Measurements from ENCODE around the gene CHP1.

Gene CHP1

DNA sequence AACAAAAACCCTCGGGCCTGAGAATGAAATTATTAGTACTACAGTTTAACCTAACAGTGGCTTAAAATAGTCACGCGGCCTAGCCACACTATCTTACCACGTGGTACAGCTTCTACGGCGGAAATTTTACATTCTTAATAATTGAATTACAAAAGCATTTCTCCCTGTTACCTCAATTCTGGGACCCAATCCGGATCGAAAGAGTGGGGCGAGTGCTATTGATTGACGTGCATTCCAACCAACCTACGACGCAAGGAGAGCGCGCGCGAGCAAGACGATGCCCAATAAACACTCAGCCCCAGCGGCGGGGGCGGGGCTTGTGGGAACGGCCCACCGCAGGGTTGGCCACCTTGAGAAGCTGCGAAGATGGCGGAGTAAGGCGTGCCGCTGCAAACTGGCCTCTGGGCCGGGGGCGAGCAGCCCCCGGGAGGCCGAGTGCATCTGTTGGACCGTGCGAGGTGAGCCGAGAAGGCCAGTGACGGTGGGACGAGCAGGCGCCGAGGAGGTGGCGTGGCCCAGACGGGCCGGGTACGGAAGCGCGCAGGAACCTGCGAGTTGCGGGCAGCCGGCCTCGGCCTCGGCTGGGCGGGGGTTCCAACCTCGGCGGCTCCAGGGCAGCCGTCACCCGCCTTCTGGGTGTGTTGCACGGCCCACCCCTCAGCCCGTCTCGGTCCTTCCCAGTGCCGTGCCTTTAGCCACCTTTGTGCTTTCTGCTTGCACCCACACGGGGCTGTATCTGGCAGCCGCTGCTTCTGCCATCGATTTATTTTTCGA lies 52.8 kb downstream of the CHP1 start:
- Histone ChIP-seq H3K9me3 (no peaks in the 10 kb centered on the region), H3K27ac (peak overlapping the region; percentile 82 to 91), H3K36me3 (peaks cover 36 to 54% (median 36%) of the 10 kb centered on the region in 3 donors), H3K27me3 (no peaks in the 10 kb centered on the region), H3K4me3 (peak overlapping the region; percentile 79 to 88), H3K4me1 (peaks cover 3 to 32% (median 14%) of the 10 kb centered on the region in 4 donors)
- peak; percentile 97 to 99 for DNase-seq
- TF ChIP-seq, protein P1, sequence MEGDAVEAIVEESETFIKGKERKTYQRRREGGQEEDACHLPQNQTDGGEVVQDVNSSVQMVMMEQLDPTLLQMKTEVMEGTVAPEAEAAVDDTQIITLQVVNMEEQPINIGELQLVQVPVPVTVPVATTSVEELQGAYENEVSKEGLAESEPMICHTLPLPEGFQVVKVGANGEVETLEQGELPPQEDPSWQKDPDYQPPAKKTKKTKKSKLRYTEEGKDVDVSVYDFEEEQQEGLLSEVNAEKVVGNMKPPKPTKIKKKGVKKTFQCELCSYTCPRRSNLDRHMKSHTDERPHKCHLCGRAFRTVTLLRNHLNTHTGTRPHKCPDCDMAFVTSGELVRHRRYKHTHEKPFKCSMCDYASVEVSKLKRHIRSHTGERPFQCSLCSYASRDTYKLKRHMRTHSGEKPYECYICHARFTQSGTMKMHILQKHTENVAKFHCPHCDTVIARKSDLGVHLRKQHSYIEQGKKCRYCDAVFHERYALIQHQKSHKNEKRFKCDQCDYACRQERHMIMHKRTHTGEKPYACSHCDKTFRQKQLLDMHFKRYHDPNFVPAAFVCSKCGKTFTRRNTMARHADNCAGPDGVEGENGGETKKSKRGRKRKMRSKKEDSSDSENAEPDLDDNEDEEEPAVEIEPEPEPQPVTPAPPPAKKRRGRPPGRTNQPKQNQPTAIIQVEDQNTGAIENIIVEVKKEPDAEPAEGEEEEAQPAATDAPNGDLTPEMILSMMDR (IDR thresholded peaks at IDR 0.05), result no peak
- intact Hi-C loops (cut with DNase I; ENCODE audit: low total_unique reads), result loop anchor here (2.0 kb wide), 1 partner anchor 53 kb away; the partner anchor contains the start of genes CHP1 and EXD1

DNA sequence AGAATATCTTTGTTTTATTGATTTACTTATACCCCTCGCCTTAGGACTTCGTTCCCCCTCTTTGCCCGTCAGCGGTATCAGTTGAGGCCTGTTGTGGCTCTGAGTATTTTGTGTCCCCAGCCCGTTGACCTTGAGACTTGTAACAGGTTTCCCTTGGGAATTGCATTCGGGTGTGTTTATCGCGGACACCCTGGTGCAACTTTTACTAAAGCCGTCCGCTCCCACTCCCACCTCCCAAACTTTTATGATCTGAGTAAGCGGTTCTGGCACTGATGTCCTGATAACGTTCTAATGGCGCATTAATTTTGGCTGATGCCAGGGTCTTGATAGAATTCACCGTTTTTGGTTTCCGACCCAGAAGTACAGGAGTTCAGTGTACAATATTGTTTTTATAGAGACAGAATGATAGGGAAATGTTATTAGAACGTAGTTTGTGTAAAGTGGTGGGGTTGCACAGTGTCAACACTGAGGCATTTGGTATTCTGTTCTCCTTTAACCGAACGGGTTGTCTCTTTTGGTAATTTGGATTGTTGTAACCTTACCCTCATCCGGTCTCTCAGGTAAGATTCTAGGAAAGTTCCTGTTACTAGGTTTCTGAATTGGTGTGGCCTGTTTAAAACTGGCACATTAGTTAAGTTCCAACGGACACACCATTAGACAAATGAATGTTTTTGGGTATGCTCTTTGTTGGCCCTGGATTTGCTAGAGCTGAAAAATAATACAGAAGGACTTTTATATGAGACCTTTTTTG lies 53.5 kb downstream of the CHP1 start:
- Histone ChIP-seq H3K36me3 (peaks cover 34 to 47% (median 40%) of the 10 kb centered on the region in 3 donors), H3K27ac (peak overlapping the region; percentile 82 to 91), H3K4me3 (peak overlapping the region; percentile 79 to 88), H3K4me1 (peaks cover 3 to 38% (median 14%) of the 10 kb centered on the region in 4 donors), H3K27me3 (no peaks in the 10 kb centered on the region), H3K9me3 (no peaks in the 10 kb centered on the region)
- intact Hi-C loops (cut with DNase I; ENCODE audit: low total_unique reads), result loop anchor here (2.0 kb wide), 1 partner anchor 54 kb away; the partner anchor contains the start of genes CHP1 and EXD1
- TF ChIP-seq, protein P1 (IDR thresholded peaks at IDR 0.05), result no peak
- peak in 1 of 2 donors; percentile 28 for DNase-seq

DNA sequence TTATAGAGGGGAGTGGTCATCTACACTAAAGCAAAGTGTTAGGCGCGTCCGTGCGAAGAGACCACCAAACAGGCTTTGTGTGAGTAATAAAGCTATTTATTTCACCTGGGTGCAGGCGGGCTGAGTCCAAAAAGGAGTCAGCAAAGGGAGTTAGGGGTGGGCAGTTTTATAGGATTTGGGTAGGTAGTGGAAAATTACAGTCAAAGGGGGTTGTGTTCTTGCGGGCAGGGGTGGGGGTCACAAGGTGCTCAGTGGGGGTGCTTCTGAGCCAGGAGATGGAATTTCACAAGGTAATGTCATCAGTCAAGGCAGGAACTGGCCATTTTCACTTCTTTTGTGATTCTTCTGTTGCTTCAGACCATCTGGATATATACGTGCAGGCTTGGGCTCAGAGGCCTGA lies 54.2 kb downstream of the CHP1 start:
- Histone ChIP-seq H3K27me3 (no peaks in the 10 kb centered on the region), H3K9me3 (no peaks in the 10 kb centered on the region), H3K4me3 (peak overlapping the region; percentile 79 to 88), H3K36me3 (peaks cover 32 to 45% (median 40%) of the 10 kb centered on the region in 3 donors), H3K4me1 (peaks cover 3 to 38% (median 14%) of the 10 kb centered on the region in 4 donors), H3K27ac (peak overlapping the region; percentile 82 to 91)
- TF ChIP-seq, protein P1 (IDR thresholded peaks at IDR 0.05), result no peak
- intact Hi-C loops (cut with DNase I; ENCODE audit: low total_unique reads), result loop anchor here (2.0 kb wide), 1 partner anchor 54 kb away; the partner anchor contains the start of genes CHP1 and EXD1
- no peak for DNase-seq

DNA sequence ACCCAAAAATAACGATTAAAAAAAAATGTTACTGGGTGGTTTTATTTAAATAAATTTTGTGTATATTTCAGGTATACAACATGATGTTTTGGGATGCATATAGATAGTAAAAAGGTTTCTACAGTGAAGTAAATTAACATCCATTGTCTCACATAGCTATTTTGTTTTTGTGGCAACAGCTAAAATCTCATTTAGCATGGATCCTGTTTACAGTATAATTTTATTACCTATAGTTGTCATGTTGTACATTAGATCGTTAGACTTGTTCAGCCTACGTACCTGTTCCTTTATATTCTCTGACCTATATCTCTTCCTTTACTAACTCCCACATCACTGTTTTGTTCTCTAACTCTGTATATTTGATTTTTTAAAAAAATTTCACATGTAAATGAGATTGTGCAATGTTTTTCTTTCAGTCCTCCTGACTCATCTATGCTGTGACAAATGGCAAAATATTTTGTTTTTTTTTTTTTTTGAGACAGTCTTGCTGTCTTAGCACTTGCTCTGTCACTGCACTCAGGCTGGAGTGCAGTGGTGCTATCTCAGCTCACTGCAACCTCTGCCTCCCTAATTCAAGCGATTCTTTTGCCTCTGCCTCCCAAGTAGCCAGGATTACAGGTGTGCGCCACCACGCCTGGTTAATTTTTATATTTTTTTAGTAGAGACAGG lies 55.7 kb downstream of the CHP1 start:
- H3K4me3 ChIP-seq, result no peak overlapping the region
- no peak overlapping the region for H3K27ac ChIP-seq
- intact Hi-C loops (cut with DNase I; ENCODE audit: low total_unique reads), result no loop called here
- DNase-seq, result no peak
- H3K27me3 ChIP-seq, result no peaks in the 10 kb centered on the region
- TF ChIP-seq, protein P1 (IDR thresholded peaks at IDR 0.05), result no peak
- H3K9me3 ChIP-seq, result no peaks in the 10 kb centered on the region
- peaks cover 33 to 58% (median 46%) of the 10 kb centered on the region in 3 donors for H3K36me3 ChIP-seq
- H3K4me1 ChIP-seq, result peaks cover 3 to 38% (median 14%) of the 10 kb centered on the region in 4 donors

DNA sequence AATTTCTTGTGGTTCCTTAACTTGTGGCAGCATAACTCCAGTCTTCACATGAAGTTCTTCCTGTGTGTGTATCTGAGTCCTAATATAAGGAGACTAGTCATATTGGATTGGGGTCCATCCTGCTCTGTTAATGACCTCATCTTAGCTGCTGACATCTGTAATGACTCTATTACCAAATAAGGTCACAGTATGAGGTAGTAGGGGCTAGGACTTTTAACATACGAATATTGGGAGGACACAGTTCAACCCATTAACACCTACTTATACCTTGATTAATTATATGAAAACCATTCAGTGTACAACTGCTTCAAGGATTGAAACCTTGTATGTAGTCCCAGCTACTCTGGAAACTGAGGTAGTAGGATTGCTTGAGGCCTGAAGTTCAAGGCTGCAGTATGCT lies 57.4 kb downstream of the CHP1 start:
- Histone ChIP-seq H3K9me3 (no peaks in the 10 kb centered on the region), H3K27ac (no peak overlapping the region), H3K4me1 (peaks cover 3 to 33% (median 13%) of the 10 kb centered on the region in 4 donors), H3K36me3 (peaks cover 33 to 72% (median 56%) of the 10 kb centered on the region in 3 donors), H3K4me3 (no peak overlapping the region), H3K27me3 (no peaks in the 10 kb centered on the region)
- DNase-seq, result no peak
- intact Hi-C loops (cut with DNase I; ENCODE audit: low total_unique reads), result no loop called here
- TF ChIP-seq, protein P1 (IDR thresholded peaks at IDR 0.05), result no peak

Measured in tibial artery (tissue), 4 donors.